GM12892 (cell line): ENCODE measurements around the gene EIF4EBP2.

ENCODE experiments used
- POLR2A ChIP-seq: IDR thresholded peaks from 2 replicates; pipeline ENCODE4 v1.6.1; 2011; ENCODE audit warnings: low read depth, low read length, control low read depth
- POLR2AphosphoS5 ChIP-seq: IDR thresholded peaks from 2 replicates; pipeline ENCODE4 v1.6.1; 2011; ENCODE audit warnings: low read depth, low read length, control low read depth
- TAF1 ChIP-seq: IDR thresholded peaks from 2 replicates; pipeline ENCODE4 v1.6.1; 2011; ENCODE audit warnings: low read depth, mild to moderate bottlenecking, control low read depth, low read length, borderline replicate concordance

- no peak for TF ChIP-seq POLR2A
- no peak for TF ChIP-seq TAF1
- TF ChIP-seq POLR2AphosphoS5 = no peak
Measured at GRCh38 chr10:70380350-70381135, 23.4 kb upstream of the EIF4EBP2 start.
